HG02885 (cell line): ENCODE data around the gene CPT1B.

Experiments
- ATAC-seq: cut with Tn5 transposase; IDR thresholded peaks from one replicate; pipeline ENCODE4 v1.9.1; 2021; ENCODE audit warnings: mild to moderate bottlenecking; ENCODE audit not compliant: unreplicated experiment, poor library complexity

Gene CPT1B

GRCh38 chr22:50573491-50574382 is 4.5 kb downstream of the CPT1B start:
- ATAC-seq = no peak

- ATAC-seq = no peak
Measured at GRCh38 chr22:50572965-50573364, 5.3 kb downstream of the CPT1B start.

- no peak for ATAC-seq
Measured at GRCh38 chr22:50571264-50572175, 6.7 kb downstream of the CPT1B start.

- ATAC-seq = no peak
Measured at GRCh38 chr22:50570861-50571260, 7.4 kb downstream of the CPT1B start.

GRCh38 chr22:50569896-50570535 is 8.2 kb downstream of the CPT1B start:
- ATAC-seq = no peak

GRCh38 chr22:50569041-50569459 is 9.2 kb downstream of the CPT1B start:
- ATAC-seq = no peak

GRCh38 chr22:50568626-50569025 is 9.6 kb downstream of the CPT1B start:
- ATAC-seq = no peak

- ATAC-seq = no peak
Measured at GRCh38 chr22:50567721-50568252, 10.4 kb downstream of the CPT1B start.

- ATAC-seq = no peak
Measured at GRCh38 chr22:50564289-50564688, 13.9 kb downstream of the CPT1B start.

- no peak for ATAC-seq
Measured at GRCh38 chr22:50563413-50564160, 14.6 kb downstream of the CPT1B start.

- ATAC-seq = peak; percentile 97
Measured at GRCh38 chr22:50562523-50563412, 15.5 kb downstream of the CPT1B start, which contains the start of gene SYCE3. Gene SYCE3, minus strand, starts transcription at chr22:50562919. Its CDS starts 6,514 bp downstream, at chr22:50556405.

GRCh38 chr22:50561401-50562358 is 16.5 kb downstream of the CPT1B start:
- ATAC-seq = no peak

- no peak for ATAC-seq
Measured at GRCh38 chr22:50560034-50560433, 18.2 kb downstream of the CPT1B start.

- no peak for ATAC-seq
Measured at GRCh38 chr22:50556703-50557102, 21.5 kb downstream of the CPT1B start.

GRCh38 chr22:50553310-50553709 is 24.9 kb downstream of the CPT1B start:
- ATAC-seq = no peak

GRCh38 chr22:50551160-50551752 is 27.0 kb downstream of the CPT1B start:
- no peak for ATAC-seq

- ATAC-seq = no peak
Measured at GRCh38 chr22:50550395-50550794, 27.8 kb downstream of the CPT1B start.
